Epithelial cell of proximal tubule (primary cell): ENCODE data around the gene ANKRD55. TPM values are rescaled to one million over a fixed set of nuclear protein-coding genes. Genes with fewer than 3 reads are reported as not detected.
A peak's percentile ranks its signal among the peaks of the same experiment; 100 is the strongest.
"Not testable (repeated sequence)": the region's sequence is repeated elsewhere in the genome, so short reads cannot be mapped to it uniquely, and the experiment has no call there.

Source experiments
- DNase-seq: peaks from one replicate; pipeline ENCODE4 v3.0.0-alpha.2; 2011; ENCODE audit warnings: low read depth
- H3K4me3 ChIP-seq: 2 replicates; pipeline ENCODE4 v1.5.1; 2011; ENCODE audit warnings: low read depth, mild to moderate bottlenecking, low read length
- total RNA-seq: library from RNA; depleted of rRNA; stranded (reverse); fragments of >200 nt; gene quantifications from 2 replicates; pipeline ENCODE4 v1.2.3, GENCODE V29; 2015
- TF ChIP-seq, protein P1 (sequence below): conservative IDR thresholded peaks from 2 replicates; pipeline ENCODE4 v1.5.1; 2012; ENCODE audit warnings: low read depth, mild to moderate bottlenecking, low read length

Gene ANKRD55
- total RNA-seq, 1 donor from 2014 or later: not detected

DNA sequence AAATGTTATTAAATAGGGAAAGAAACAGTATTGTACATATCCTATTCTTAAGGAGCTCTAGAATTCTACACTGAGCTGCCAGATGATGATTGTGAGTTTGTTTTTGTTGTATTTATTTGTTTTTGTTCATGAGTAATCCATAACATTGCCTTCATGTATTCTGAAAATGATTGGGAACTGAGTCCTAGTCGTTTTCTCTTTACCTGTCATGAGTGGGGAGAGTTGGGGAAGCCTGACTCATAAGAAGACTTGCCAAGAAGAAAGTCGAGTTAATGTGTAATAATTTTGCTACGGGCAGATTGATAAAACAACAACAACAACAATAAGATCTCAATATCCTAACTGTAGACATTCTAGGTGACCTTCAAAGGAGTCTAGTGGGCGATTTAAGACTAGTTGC, 103.8 kb downstream of the ANKRD55 start:
- TF ChIP-seq, protein P1, sequence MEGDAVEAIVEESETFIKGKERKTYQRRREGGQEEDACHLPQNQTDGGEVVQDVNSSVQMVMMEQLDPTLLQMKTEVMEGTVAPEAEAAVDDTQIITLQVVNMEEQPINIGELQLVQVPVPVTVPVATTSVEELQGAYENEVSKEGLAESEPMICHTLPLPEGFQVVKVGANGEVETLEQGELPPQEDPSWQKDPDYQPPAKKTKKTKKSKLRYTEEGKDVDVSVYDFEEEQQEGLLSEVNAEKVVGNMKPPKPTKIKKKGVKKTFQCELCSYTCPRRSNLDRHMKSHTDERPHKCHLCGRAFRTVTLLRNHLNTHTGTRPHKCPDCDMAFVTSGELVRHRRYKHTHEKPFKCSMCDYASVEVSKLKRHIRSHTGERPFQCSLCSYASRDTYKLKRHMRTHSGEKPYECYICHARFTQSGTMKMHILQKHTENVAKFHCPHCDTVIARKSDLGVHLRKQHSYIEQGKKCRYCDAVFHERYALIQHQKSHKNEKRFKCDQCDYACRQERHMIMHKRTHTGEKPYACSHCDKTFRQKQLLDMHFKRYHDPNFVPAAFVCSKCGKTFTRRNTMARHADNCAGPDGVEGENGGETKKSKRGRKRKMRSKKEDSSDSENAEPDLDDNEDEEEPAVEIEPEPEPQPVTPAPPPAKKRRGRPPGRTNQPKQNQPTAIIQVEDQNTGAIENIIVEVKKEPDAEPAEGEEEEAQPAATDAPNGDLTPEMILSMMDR: no peak
- DNase-seq: peak; percentile 70
- no peak overlapping the region for H3K4me3 ChIP-seq

DNA sequence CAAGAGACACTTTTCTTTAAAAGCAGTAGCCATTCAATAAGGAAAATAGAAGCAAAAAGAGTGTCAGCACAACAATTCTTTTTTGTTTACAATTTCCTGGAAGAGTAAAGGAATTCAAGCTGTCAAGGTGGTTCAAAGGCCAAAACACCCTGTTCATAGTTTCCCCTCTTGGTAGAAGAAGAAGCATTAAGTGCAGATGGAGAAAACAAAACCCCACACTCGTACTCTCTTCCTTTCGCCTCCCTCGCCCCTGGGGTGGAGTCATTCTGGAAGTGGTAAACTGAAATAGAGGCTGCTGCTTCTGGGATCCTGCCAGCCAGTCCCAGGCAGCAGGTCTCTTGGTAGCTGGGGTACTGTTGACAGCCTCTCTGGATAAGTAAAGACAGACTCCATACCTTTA, 105.0 kb downstream of the ANKRD55 start:
- TF ChIP-seq, protein P1: no peak
- no peak for DNase-seq
- H3K4me3 ChIP-seq: no peak overlapping the region

DNA sequence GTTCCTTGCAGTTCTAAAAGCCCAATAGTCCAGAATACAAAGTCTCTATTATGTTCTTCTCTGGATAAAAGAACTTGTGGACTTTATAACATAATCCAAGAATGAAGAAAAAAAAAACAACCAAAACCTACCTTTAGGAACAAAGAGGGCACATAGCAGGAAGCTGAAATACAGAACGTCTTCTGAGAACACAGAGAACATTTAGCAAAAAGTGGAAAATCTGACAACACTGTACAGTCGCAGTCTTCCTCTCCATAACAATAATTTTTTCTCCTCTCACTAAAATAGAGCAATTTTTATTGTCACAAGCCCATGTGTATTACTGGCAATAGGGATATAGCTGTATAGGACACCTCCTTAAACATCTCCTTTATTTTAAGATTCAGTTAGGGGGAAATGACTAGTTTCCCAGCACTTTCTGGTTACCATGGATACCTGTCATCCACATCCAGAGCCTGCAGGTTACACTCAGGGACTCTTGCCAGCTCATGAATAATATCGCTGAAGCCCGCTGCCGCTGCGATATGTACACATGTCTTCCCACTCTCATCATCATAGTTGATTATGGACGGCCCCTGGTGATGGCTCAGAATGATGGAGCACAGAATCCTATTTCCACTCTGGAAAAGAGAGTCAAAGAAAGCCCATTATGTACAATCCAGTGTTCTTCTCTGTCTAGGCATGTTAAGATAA, 106.5 kb downstream of the ANKRD55 start:
- H3K4me3 ChIP-seq: no peak overlapping the region
- TF ChIP-seq, protein P1: no peak
- no peak for DNase-seq

DNA sequence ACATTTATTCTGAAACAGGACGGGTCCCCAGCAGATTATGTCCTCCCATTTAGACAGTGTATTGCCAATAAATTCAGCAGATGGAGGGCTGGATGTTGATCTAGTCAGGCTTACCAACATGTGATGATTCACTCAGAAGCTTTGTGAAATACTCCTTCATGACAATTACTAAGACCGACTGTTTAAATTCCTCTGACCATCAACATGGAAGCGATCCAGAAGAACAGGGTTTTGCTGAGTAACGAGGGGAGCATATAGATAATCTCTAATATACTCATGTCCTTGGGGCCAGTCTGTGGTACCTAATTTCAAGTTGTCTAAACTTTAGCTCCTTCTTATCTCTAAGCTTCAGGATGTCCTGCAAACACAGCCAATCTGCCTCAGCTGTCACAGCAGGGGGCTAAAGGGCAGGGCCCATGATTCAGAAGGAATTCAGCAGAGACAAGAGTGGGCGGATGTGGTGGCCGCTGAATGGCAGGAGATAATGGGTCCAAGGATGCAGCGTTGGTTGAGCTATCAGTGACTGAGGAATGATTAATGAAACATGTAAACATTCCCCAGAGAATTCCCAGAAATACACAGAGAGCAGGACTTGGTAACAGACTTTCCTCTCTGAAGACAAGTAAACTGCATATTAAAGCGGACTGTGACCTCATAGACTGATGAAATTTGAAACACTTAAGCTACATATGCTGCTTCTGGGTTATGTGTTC, 109.4 kb downstream of the ANKRD55 start:
- peak; percentile 94 for DNase-seq
- H3K4me3 ChIP-seq: no peak overlapping the region
- TF ChIP-seq, protein P1: no peak

DNA sequence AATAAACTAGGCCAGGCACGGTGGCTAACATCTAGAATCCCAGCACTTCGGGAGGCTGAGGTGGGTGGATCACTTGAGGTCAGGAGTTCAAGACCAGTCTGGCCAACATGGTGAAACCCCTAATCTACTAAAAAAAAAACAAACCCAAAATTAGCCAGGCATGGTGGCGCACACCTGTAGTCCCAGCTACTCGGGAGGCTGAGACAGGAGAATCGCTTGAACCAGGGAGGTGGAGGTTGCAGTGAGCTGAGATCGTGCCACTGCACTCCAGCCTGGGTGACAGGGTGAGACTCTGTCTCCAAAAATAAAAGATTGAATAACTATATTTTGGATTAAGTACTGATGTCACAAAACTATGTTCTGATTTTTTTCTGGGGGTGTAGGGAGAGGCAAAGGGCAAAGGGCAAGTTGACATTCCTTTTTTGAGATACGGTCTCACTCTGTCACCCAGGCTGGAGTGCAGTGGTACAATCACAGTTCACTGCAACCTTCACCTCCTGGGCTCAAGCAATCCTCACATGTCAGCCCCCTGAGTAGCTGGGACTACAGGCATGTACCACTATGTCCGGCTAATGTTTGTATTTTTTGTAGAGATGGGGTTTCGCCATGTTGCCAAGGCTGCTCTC, 110.7 kb downstream of the ANKRD55 start:
- DNase-seq, H3K4me3 ChIP-seq: not testable (repeated sequence)

DNA sequence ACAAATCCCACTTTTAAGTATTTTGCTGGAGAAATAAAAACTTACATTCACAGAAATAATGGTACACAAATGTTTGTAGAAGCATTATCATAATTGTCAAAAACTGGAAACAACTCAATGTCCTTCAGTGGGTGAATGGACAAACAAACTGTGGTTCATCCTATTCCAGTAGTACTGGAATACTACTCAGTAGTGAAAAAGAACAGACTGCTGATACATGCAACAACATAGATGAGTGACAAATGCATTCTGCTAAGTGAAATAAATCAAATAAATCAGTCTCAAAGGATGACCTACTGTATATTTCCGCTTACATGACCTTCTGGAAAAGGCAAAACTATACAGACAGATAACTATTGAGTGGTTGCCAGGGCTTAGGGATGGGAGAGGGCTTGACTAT, 114.1 kb downstream of the ANKRD55 start:
- no peak overlapping the region for H3K4me3 ChIP-seq
- TF ChIP-seq, protein P1: no peak
- DNase-seq: no peak

DNA sequence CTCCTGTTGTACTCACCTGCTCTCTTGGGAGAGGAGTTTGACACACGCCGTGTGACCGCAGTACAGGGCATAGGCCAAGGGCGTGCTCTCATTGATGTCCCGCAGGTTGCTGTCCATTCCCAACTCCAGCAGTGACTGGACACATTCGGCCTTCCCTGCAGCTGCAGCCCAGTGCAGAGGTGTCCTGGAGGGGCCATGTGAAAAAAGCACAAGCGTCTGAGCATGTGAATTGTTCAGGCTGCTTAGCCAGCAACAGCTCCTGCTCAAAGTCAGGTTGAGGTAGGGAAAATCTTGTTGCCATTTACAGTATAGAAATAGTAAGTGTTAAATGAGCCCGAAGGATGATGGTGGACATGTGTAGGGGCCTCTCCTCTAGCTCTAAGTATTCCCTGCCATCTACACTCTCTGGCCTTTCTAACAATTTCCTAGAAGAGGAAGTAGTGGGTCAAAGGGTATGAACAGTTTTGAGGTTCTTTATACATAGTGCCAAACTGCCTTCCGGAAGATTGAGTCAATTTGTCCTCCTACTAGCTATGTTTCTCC, 116.5 kb downstream of the ANKRD55 start:
- DNase-seq: no peak
- no peak overlapping the region for H3K4me3 ChIP-seq
- TF ChIP-seq, protein P1: no peak
